ENCODE results near the gene TBKBP1. TPM values are rescaled to one million over a fixed set of nuclear protein-coding genes. Genes with fewer than 3 reads are reported as not detected.

The TBKBP1 gene
- total and polyA plus RNA-seq, 9 of the 15 experiments (the other 6 are each of a cell fraction or from before 2014, with no cell fraction given), result 0.03 to 15.6 (median 6.8) TPM

- Histone ChIP-seq H3K4me2 (ENCODE audit: insufficient read depth, low read length) (no peak overlapping the region), H2AFZ (ENCODE audit: low read depth, low read length) (no peak overlapping the region), H3K4me1 (replicated peaks in 1 of 2; ENCODE audit: control insufficient read depth in 2 of 2, insufficient read depth in 2 of 2, low read length in 2 of 2) (no peaks in the 10 kb centered on the region), H3K4me3 (no peak overlapping the region), H3K9ac (ENCODE audit: insufficient read depth in 1 of 2, low read depth in 2 of 2, low read length in 2 of 2) (no peak overlapping the region), H3K27me3 (ENCODE audit: control insufficient read depth in 2 of 2, insufficient read depth in 2 of 2, low read length in 2 of 2) (no peaks in the 10 kb centered on the region), H3K9me3 (replicated peaks; ENCODE audit: control insufficient read depth, insufficient read depth, low read depth, low read length) (no peaks in the 10 kb centered on the region), H3K27ac (ENCODE audit: extremely low read depth, low read depth, low read length) (no peak overlapping the region), H3K79me2 (ENCODE audit: control insufficient read depth, insufficient read depth, low read length) (peaks cover 17% of the 10 kb centered on the region; the same call in 2 of the 3 replicates), H4K20me1 (replicated peaks; ENCODE audit: control insufficient read depth, insufficient read depth, low read length) (0 out of 2 replicates have a peak, but pooled peaks cover 6% of the 10 kb centered on the region), H3K36me3 (ENCODE audit: control insufficient read depth, insufficient read depth, low read length) (peaks cover 94% of the 10 kb centered on the region), H3K9me1 (ENCODE audit: control insufficient read depth, insufficient read depth, low read length) (no peaks in the 10 kb centered on the region)
- 62% methylated on average over 6 of the region's 6 CpGs for WGBS (ENCODE audit: insufficient coverage, low coverage, missing lambda C conversion rate)
- peak; percentile 39 to 65 (median 50) for DNase-seq (ENCODE audit: extremely low read depth in 1 of 4, low spot score in 3 of 4)
- in situ Hi-C loops (cut with MboI), result no loop called here
- ChIA-PET CTCF (ENCODE audit: low intra/inter-chr PET ratio) (interaction anchor here (1.1 kb wide), 2 partner anchors 10 to 79 kb away, joined by 3 to 5 read pairs; no protein-coding TSS in a partner anchor), POLR2A (interaction anchor here (0.7 to 5.4 kb wide), 8 partner anchors 10 to 31 kb away, joined by 3 to 35 read pairs (median 5); partner anchors contain the start of gene KPNB1)
- BruUV-seq (replicated peaks), result no TSS peak
- intact Hi-C loops (cut with micrococcal nuclease), result no loop called here
- peak; percentile 84 for FAIRE-seq
- peak; percentile 88 for ATAC-seq
- TF ChIP-seq POU5F1 (IDR thresholded peaks at IDR 0.05; ENCODE audit: borderline replicate concordance, low read depth, low read length, partially characterized antibody) (no peak), MYBL2 (IDR thresholded peaks at IDR 0.05; ENCODE audit: low read depth) (no peak), MYBL2 (CRISPR knock-in tag; IDR thresholded peaks at IDR 0.05; ENCODE audit: borderline replicate concordance) (no peak), CTCF (IDR thresholded peaks at IDR 0.05 in 2 of 3, conservative IDR thresholded peaks at IDR 0.05 in 1 of 3; ENCODE audit: insufficient read depth in 2 of 3, low read depth in 1 of 3, low read length in 3 of 3) (peak; percentile 62 to 72 (median 70)), CC2D1A (IDR thresholded peaks at IDR 0.05) (no peak), MXI1 (IDR thresholded peaks at IDR 0.05; ENCODE audit: low read depth, low read length) (no peak), SMC3 (conservative IDR thresholded peaks at IDR 0.05; ENCODE audit: insufficient read depth, low read depth, low read length) (peak; percentile 53), ZBTB49 (CRISPR knock-in tag; IDR thresholded peaks at IDR 0.05; ENCODE audit: borderline replicate concordance) (no peak), NR2C2 (CRISPR knock-in tag; IDR thresholded peaks at IDR 0.05) (no peak), NR2C2 (tag; IDR thresholded peaks at IDR 0.05) (no peak), ZFP91 (CRISPR knock-in tag; IDR thresholded peaks at IDR 0.05) (no peak), ZNF140 (CRISPR knock-in tag; IDR thresholded peaks at IDR 0.05) (no peak), STAT5B (CRISPR knock-in tag; IDR thresholded peaks at IDR 0.05) (no peak), MTA2 (IDR thresholded peaks at IDR 0.05; ENCODE audit: low read depth) (no peak), KLF16 (IDR thresholded peaks at IDR 0.05) (peak; percentile 35; the same call in 1 of the 2 replicates), NBN (IDR thresholded peaks at IDR 0.05; ENCODE audit: low read depth) (no peak), SETDB1 (IDR thresholded peaks at IDR 0.05; ENCODE audit: low read length) (no peak)
Observed at GRCh38 chr17:47663912-47664623, 29.9 kb upstream of the TBKBP1 start.
